ENCODE results near the gene SORCS2.

The SORCS2 gene

DNA sequence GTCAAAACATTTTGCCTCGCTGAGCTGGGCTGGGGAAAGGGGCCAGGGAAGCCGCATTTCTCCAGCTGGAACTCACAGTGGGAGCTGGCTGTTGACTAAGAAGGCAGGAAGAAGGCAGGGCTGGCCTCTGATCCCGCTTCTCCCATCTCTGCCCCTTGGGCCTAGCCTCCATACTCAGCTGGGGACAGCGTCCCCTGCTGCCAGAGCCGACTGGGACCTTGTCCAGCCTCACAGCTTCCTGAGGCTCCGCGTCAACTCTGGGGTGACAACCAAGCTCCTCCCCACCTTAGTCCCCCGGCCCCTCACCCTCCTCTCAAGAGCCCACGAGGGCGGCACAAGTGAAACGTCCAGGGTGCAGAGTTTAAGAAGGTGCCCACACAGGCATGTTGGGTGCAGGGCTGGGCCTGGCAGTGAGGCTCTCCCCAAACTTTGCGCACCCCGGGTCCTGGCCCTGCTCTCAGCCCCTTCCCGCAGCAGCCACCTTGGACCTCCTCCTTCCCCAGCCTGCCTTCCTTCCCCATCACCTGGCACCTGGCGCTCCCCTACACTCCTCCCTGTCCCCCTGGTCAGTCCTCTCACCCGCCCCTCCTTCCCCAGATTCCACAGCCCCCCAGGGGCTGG lies 141.6 kb downstream of the SORCS2 start:
- in situ Hi-C loops (cut with MboI; ENCODE audit: low sequenced_read_pairs) = no loop called here

DNA sequence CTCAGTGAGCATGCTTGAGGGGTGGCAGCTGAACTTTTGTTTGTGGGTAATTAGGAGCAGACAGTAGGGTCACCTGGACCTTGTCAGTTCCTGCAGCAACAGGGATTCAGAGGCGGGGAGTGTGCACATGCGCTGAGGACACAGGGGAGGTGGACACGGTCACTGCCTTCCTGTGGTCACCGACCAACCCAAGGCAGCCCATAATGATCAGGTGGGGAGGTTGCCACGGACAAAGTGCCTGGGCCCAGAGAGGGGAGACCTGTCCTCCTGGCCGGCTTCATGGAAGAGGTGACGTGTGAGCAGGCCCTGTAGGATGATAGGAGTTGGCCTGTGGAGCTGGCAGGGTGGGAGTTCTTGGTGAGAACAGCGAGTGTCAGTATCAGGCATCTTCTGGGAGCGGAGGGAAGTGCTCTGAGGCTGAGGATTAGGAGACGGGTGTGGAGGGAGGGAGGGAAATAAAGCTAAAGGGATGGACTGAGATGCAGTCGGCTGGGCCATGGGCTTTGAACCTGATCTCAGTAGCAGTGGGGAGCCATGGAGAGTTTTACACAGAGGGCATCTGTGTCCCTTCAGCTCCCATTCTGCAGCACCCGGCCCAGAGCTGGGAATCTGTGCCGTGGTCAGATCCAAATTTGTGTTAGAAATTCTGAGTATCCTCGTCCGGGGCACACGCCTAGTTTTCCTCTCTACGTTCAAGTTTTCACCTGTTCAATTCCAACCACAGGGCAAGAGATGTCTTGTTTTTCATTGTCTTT lies 142.4 kb downstream of the SORCS2 start:
- in situ Hi-C loops (cut with MboI; ENCODE audit: low sequenced_read_pairs) = no loop called here

DNA sequence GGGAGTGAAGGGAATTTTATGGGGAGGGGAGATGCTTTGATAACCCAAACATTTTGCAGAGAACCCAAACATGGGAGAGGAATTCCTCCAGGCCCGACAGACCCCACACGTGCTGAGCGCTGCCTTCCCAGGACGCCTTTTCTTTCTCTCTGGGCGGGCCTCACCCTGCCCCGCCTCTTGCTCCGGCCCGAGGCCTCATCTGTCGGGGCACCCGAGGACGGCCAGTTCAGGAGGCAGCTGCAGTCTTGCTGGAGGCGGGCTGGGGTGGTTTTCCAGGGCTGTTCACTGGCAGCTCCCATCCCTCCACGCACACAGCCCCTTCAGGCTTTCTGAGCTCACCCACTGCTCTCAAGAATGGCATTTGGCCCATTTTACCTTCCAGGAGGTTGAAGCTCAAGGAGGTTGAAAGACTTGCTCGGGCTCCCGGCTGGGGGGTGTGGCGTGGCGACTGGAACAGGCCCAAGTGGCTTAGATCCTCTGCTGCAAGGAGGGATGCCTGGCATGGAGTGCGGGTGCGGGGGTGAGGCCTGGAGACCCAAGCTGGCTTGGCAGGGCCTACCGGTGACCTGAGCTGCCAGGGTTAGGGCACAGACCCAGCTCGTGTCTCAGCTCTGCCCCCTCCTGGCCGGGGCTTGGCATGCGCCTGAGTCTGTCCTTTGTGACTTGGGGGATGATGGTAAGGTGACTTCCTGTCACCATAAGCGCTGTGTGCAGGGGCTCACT lies 143.2 kb downstream of the SORCS2 start:
- in situ Hi-C loops (cut with MboI; ENCODE audit: low sequenced_read_pairs) = no loop called here

DNA sequence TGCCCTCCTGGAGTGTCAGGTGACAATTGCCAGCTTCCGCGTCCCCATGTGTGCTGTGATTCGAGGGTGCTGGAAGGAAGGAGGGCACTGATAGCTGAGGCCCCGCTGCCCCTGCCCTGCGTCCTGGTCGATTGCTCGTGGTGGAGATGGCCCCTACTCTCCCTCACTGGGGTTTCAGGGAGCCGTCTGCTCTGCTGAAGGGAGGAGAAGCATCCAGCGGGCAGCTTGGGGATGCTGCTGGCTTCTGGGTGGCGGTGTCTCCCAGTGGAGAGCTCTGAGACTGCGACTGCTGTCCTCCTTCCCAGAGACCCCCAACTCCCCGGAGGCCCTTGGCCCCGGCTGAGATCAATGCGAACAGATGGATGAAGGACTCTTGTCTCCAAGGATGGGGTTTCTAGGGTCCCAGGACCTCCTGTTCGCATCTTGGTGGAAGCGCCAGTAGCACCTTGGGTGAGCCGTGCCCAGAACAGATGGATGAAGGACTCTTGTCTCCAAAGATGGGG lies 143.8 kb downstream of the SORCS2 start:
- in situ Hi-C loops (cut with MboI; ENCODE audit: low sequenced_read_pairs) = no loop called here

DNA sequence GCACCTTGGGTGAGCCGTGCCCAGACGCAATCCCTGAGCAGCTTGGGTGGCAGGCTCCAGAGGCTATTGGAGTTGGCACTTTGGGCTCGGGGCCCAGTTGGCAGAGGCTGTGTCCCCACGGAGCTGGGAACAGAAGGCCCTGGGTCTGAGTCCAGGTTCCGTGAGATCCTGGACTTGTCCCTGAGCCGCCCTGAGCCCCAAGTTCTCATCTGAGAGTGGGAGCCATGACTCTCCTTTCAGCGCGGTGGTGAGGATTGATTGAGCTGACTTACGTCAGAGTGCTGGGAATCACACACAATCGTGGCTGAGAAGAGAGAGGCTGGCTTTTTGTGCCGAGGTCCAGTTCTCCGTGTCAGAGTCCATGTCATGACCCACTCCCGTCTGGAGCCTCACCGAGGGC lies 144.4 kb downstream of the SORCS2 start:
- in situ Hi-C loops (cut with MboI; ENCODE audit: low sequenced_read_pairs) = no loop called here

DNA sequence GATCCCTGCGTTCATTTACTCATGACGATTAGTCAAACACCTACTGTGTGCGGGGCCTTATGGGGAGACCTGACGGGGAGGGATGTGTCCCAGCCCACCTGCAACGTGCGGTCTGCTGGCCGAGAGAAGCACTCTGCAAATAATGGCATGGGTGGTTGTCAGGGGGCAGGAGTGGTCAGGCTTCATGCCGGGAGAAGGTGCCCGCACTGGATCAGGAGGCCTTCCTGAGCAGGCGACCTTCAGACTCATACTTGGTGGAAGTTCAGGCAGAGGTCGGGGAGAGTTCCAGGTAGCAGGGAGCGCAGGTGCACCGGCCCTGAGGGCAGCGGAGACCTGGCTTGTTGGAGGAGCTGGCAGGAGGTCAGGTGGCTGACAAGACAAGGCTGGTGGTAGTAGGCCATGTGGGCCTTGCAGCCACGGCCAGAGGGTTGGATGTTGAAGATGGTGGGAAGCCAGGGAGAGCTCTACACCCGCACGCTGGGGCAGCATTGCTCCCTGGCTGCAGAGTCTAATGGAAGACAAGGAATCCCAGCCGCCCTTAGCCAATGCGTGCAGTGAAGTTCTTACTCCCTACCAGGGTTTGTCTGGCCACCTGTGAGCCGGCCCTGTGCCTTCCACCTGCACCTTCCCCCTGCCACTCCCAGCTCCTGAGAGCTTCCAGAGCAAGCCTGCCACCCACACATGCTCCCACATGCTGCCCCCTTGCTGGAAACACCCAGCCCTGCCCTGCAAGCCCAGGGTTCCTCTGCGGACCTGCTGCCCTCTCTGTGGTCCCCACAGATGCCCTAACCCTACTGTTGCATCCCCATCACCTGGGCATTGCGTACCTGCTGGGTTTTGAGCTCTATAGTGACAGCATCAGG lies 145.1 kb downstream of the SORCS2 start:
- in situ Hi-C loops (cut with MboI; ENCODE audit: low sequenced_read_pairs) = no loop called here

DNA sequence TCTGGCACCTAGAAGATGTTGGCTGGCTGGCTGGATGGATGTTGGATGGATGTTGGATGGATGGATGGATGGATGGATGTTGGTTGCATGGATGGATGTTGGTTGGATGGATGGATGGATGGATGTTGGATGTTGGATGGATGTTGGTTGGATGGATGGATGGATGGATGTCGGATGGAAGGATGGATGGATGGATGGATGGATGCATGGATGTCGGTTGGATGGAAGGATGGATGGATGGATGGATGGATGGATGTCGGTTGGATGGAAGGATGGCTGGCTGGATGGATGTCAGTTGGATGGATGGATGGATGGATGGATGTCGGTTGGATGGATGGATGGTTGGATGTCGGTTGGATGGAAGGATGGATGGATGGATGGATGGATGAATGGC lies 145.7 kb downstream of the SORCS2 start:
- in situ Hi-C loops (cut with MboI; ENCODE audit: low sequenced_read_pairs) = no loop called here

DNA sequence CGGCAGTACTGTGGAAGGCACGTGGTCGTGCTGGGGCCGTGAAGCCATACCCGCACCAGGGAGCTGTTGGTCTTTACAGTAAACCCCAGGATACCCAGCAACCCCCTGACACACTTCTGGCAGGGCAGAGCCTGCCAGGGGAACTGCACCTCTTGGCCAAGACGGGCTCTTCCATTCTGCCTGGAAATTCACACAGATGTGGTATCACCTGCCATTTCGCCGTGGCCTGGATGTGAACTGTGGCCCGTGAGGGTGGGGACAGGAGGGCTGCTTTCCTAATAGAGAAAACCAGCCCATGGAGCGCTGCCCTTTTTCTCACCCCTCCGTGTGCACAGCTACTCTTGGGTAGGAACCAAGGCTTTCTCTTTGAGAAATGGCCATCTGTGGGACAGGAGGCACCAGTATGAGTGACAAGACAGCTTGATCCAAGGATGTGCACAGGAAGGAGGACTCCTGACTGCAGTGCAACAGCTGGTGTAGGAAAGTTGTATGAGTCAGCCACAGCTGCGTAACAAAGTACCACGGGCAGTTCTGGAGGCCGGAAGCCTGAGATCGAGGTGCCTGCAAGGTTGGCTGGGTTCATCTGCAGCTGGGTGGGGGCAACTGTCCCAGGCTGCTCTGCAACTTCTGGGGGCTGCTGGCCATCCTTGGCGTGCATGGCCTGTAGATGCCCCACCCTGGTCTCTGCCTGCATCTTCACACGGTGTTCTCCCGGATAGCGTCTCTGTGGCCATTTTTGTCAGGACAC lies 146.7 kb downstream of the SORCS2 start:
- in situ Hi-C loops (cut with MboI; ENCODE audit: low sequenced_read_pairs) = no loop called here

DNA sequence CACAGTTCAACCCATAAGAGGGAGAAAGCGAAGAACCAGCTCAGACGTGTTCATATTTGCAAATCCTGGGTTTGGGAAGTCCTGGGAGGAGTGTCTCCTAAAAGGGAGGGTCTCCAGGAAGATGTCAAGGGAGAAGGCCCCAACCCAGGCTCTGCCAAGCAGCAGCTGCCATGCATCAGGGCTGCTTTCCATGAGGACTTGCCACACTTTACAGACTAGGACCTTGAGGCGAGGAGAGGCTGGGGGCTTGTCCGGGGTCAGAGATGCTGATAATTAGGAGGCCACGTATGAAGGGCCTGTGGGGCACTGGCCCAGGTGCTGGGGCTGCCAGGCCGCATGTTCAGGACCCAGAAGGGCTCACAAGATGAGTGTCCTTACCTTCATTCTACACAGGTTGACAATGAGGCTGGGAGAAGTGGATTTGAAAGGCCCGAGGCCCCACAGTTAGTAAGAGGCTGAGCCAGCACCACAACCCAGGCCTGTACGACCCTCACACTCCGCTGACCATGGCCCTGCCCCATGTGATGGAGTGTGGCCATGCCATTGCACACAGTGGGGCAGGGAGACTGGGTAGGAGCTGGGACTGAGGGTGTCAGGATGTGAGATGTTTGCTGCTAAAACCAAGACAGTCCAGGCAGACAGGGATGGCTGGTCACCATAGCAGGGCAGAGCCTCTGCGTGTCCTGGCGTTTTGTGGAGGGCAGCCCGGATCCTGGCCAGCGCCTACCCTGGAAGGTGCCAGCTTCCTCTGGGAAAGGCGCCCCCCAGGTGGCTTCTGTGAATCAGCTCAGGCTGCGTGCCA lies 147.6 kb downstream of the SORCS2 start:
- in situ Hi-C loops (cut with MboI; ENCODE audit: low sequenced_read_pairs) = no loop called here

DNA sequence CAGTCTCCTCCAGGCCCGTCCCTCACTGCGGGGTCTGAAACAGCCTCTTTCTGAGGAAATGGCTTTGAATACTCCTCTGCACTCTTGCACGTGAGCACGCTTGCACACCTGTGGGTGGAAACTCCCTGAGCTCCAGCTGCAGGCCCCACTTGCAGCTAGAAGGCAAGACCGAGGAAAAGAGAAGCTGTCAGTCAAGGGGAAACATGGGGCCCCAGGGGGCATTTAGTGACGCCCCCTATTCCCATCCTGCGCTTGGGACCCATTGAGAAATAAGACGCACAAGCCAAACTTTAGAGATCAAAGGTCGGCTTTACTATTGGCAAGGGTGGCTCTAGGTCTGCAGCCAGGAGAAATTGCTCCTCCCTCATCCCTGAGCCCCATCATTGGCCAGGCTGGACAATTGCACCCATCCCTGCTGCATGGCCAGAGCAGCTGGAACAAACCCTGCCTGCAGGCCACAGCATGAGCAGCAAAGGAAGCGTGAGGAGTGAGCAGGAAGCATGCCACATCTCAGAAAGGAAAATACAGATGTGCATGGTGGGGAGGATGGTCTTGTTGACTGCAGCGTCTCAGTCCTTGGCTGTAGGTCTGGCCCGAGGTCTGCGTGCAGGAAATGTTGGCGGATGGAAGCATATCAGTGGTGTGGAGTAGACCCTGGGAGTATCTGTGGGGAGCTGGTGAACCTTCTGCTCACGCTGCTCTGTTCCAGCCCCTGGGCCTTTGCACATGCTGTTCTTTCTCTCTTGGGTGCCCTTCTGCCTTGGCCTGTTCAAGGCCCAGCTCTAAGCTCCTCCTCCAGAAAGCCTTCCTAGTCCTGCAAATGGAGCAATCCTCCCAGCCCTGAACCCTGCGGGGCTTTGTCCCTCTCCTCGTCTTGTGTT lies 148.5 kb downstream of the SORCS2 start:
- in situ Hi-C loops (cut with MboI; ENCODE audit: low sequenced_read_pairs) = no loop called here

DNA sequence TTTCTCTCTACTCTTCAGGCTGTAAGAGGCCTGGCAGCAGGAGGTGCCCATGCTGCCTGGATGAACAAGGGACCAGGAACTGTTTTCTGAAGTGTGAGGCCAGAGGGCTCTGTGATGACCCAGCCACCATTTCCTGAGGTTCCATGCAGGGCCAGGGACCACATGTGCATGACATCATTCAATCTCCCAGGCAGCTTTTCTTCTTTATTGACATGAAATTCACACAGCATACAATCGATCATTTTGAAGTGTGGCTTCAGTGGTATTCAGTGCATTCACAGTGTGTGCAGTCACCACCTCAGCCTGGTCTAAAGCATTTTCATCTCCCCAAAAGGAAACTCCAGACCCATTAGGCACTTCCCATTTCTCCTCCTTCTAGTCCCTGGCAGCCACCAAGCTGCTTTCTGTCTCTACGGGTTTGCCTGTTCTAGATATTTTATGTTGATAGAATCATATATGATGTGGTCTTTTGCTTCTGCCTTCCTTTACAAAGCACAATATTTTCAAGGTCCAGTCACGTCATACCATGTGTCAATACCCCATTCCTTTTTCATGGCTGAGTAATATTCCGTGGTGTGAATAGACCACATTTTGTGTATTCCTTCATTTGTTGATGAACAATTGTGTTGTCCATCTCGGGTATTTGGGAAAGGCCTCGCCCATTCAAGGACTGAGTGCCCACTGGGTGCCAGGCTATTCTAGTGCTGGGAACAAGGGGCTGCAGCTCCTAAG lies 149.3 kb downstream of the SORCS2 start:
- in situ Hi-C loops (cut with MboI; ENCODE audit: low sequenced_read_pairs) = no loop called here

DNA sequence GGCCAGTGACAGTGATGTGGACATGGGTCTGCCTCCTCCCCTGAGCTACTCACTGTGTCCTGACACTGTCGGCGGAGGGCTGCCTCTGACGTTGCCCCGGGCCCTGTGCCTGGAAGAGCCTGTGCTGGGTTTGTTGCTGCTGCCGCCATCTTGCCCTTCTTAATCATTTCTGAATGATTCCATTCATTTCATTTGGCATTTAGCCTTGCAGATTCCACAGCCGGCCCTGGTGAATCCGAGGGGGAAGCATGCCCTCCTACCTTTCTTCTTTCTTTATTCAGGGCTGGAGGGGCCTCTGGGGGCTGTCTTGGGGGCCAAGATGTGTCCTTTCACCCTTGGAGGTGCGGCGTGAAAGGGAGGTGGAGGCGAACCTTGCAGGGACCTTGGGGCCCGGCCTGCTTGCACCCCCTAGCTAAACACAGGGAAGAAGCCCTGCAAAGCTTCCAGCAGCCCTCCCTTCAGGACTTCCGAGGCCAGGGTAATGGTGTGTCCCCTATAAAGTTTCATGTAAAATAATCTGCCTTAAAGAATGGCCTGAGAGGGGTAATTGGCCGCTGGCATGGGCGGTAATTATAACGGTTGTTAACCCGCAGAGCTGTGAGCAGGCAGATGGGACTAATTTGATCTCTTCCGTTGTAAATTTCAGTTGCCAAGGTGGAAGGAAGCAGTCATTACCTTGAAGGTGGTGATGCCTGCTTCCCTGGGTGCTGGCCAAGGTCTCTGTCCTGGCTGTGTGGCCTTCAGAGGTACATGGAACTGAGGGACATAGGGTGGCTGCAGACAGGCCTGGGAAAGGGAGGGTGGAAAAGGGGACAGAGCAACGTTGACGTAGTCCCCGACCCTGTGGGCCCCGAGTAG lies 150.1 kb downstream of the SORCS2 start:
- in situ Hi-C loops (cut with MboI; ENCODE audit: low sequenced_read_pairs) = no loop called here

DNA sequence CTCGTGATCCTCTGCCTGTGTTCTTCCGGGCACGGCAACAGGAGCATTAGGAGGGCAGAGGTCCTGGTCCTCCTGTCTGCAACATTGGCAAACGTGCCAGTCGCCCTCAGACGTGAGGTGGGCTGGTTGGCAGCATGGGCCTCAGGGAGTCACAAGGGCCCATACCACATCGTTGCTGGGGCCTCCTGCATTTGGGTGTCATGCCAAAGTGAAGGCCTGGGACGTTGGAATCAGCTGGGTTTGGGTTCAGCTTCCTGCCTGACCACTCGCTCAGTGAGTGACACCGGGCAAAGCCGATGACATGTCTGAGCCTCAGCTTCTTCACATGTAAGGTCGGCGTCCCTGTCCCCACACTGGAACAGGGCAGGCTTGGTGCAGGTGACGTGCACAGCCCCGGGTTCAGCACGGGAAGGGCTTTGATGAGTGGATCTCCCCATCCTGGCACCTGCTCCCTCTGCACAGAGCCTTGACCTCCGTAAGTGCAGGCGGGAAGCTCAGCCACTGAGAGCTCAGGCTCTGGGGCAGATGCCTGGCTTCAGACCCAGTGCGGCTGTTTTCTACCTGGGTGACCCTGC lies 150.8 kb downstream of the SORCS2 start:
- in situ Hi-C loops (cut with MboI; ENCODE audit: low sequenced_read_pairs) = no loop called here

DNA sequence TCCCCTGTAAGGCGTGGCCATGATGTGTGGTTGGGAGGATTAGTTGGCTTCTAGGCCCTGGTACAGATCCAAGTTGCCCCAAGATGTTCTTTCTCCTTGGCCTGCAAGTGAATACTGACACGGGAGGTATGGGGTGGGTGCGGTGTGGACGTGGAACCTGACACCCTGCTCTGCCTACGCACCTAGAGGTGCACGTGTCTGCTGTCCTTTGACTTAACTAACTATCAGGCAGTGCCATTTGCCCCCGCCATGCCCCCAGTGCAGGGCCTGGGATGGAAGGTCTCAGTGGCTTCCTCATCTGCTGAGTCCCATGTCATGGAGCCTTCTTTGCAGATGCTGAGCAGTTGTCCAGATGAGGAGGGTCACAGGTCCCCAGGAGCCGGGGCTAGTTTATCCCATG lies 151.6 kb downstream of the SORCS2 start:
- in situ Hi-C loops (cut with MboI; ENCODE audit: low sequenced_read_pairs) = no loop called here

DNA sequence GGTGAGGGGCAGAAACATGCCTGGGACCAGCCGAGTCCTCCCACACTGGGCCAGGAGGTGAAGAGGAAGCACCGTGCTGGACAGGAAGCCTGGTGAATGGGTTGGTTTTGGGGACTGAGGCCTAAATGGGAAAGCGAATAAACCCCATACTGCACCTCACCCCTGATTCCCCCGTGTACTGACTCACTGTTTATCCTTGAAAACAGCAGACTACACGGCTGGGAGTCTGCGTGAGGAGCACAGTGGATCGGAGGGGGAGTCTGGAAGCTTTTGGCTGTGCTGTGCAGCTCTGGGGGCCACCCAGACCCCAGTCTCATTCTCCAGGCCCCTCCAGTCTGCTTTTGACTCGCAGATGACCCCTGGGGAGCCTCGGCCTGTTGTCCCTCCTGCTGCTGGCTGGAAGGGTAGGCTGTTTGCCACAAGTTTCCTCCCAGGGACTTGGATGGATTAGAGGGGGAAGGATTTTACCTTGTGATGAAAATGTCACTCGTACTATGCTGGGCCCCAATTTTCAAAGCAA lies 152.4 kb downstream of the SORCS2 start:
- in situ Hi-C loops (cut with MboI; ENCODE audit: low sequenced_read_pairs) = no loop called here

DNA sequence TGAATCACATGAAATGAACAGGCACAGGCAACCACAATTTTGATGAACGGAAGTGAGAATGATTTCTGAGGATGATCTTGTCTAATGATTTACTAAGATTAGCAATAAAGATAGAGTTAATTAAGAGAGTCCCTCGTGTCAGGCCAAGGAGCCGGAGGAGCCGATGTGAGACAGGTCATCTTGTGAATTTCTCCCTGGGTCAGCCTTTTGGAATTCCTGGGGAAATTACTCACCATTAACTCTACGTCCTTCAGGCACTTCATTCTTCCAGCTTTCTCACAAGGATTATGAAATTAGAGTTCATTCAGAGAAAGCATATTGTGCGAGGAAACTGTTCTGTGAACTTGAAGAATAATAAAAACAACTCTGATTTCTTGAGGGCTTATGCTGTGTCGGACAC lies 155.6 kb downstream of the SORCS2 start:
- in situ Hi-C loops (cut with MboI; ENCODE audit: low sequenced_read_pairs) = no loop called here
